Endodermal cell (in vitro differentiated cells): ENCODE data around the gene GAB3. TPM values are rescaled to one million over a fixed set of nuclear protein-coding genes. Genes with fewer than 3 reads are reported as not detected.

ENCODE experiments used
- DNase-seq: peaks from one replicate; pipeline ENCODE4 v3.0.0-alpha.2; 2017
- H3K27ac ChIP-seq: 2 replicates; pipeline ENCODE4 v1.5.1; 2013; ENCODE audit warnings: mild to moderate bottlenecking, low read depth, low read length, moderate library complexity
- H3K27me3 ChIP-seq: 2 replicates; pipeline ENCODE4 v1.6.1; 2013; ENCODE audit warnings: mild to moderate bottlenecking, low read length, moderate library complexity; ENCODE audit not compliant: insufficient read depth, control insufficient read depth, poor library complexity, severe bottlenecking
- H3K36me3 ChIP-seq: 2 replicates; pipeline ENCODE4 v1.7.0; 2013; ENCODE audit warnings: mild to moderate bottlenecking, low read length, moderate library complexity; ENCODE audit not compliant: control insufficient read depth, insufficient read depth
- H3K4me1 ChIP-seq: one replicate; pipeline ENCODE4 v1.7.0; 2013; ENCODE audit warnings: low read length; ENCODE audit not compliant: control insufficient read depth, insufficient read depth
- H3K4me3 ChIP-seq: 2 replicates; pipeline ENCODE4 v1.5.1; 2013; ENCODE audit warnings: mild to moderate bottlenecking, low read length, moderate library complexity
- H3K9ac ChIP-seq: 2 replicates; pipeline ENCODE4 v1.6.1; 2013; ENCODE audit warnings: mild to moderate bottlenecking, low read length, moderate library complexity; ENCODE audit not compliant: poor library complexity, severe bottlenecking; ENCODE audit errors: extremely low read depth
- H3K9me3 ChIP-seq: 2 replicates; pipeline ENCODE4 v1.6.1; 2013; ENCODE audit warnings: mild to moderate bottlenecking, low read length, moderate library complexity; ENCODE audit not compliant: control insufficient read depth
- H3K27ac Mint-ChIP-seq: 2 replicates; pipeline ENCODE4 v1.8.0; 2020; ENCODE audit warnings: mixed read lengths
- H3K27me3 Mint-ChIP-seq: 2 replicates; pipeline ENCODE4 v1.8.0; 2021; ENCODE audit warnings: mild to moderate bottlenecking, mixed read lengths; ENCODE audit not compliant: insufficient read depth
- H3K36me3 Mint-ChIP-seq: 2 replicates; pipeline ENCODE4 v1.8.0; 2020; ENCODE audit warnings: low read depth, mixed read lengths
- H3K4me1 Mint-ChIP-seq: 2 replicates; pipeline ENCODE4 v1.8.0; 2020; ENCODE audit warnings: mixed read lengths
- H3K4me3 Mint-ChIP-seq: 2 replicates; pipeline ENCODE4 v1.8.0; 2020; ENCODE audit warnings: mild to moderate bottlenecking, moderate library complexity, mixed read lengths
- H3K9me3 Mint-ChIP-seq: 2 replicates; pipeline ENCODE4 v1.8.0; 2020; ENCODE audit warnings: mild to moderate bottlenecking, mixed read lengths
- WGBS, 2 experiments: methylation state at CpG; one replicate each; pipeline versions ENCODE4 v1.1.5 to v1.1.7; 2013; ENCODE audit warnings: missing lambda C conversion rate in 2 of 2, mixed read lengths in 1 of 2; ENCODE audit not compliant: insufficient coverage in 1 of 2, insufficient read length in 1 of 2; 5-methylcytosine and 5-hydroxymethylcytosine counted together
- total RNA-seq, 2 donors: library from RNA; stranded (reverse); fragmentation: NEBNext Ultra II Directional in 1 of 2; extraction: Animal tissue kit (Norgen Biotek cat#: 25700) in 1 of 2; gene quantifications; 2 replicates in 1 of 2; 3 replicates in 1 of 2; pipeline ENCODE4 v1.2.1, GENCODE V29; 2021
- TF ChIP-seq, protein P1 (sequence below): fragments of 200-600 bp; sonication (generic); conservative IDR thresholded peaks from 2 replicates; pipeline ENCODE4 v1.5.0; 2021; ENCODE audit warnings: antibody characterized with exemption, mild to moderate bottlenecking

Gene GAB3
- total RNA-seq, 2 donors from 2014 or later = 0.13 to 0.55 TPM

DNA sequence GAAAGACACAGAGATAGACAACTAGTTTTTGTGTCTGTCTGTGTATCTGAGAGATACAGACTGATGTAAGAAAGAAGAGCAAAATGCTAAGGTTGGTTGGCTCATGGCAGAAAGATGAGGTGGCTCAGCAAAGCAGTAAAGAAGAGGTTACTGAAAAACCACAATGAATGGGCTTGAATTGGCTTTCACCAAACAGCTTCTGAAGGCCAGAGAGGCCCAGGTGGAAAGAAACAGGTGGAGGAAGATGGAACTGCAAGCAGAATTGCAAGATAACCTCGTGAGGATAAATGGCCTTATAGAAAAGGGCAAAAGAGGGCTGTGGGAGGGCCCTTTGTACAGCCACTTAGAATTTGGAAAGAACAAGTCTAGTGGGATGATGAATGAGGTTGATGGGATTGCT, 39.6 kb downstream of the GAB3 start:
- H3K9me3 Mint-ChIP-seq = peaks cover 38% of the 10 kb centered on the region
- Histone ChIP-seq H3K36me3 (no peaks in the 10 kb centered on the region), H3K9ac (no peak overlapping the region), H3K4me3 (no peak overlapping the region), H3K4me1 (no peaks in the 10 kb centered on the region), H3K27me3 (no peaks in the 10 kb centered on the region), H3K27ac (no peak overlapping the region), H3K9me3 (no peaks in the 10 kb centered on the region)
- no peaks in the 10 kb centered on the region for H3K36me3 Mint-ChIP-seq
- H3K4me1 Mint-ChIP-seq = no peaks in the 10 kb centered on the region
- no peak overlapping the region for H3K4me3 Mint-ChIP-seq
- TF ChIP-seq, protein P1, sequence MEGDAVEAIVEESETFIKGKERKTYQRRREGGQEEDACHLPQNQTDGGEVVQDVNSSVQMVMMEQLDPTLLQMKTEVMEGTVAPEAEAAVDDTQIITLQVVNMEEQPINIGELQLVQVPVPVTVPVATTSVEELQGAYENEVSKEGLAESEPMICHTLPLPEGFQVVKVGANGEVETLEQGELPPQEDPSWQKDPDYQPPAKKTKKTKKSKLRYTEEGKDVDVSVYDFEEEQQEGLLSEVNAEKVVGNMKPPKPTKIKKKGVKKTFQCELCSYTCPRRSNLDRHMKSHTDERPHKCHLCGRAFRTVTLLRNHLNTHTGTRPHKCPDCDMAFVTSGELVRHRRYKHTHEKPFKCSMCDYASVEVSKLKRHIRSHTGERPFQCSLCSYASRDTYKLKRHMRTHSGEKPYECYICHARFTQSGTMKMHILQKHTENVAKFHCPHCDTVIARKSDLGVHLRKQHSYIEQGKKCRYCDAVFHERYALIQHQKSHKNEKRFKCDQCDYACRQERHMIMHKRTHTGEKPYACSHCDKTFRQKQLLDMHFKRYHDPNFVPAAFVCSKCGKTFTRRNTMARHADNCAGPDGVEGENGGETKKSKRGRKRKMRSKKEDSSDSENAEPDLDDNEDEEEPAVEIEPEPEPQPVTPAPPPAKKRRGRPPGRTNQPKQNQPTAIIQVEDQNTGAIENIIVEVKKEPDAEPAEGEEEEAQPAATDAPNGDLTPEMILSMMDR = peak; percentile 29
- WGBS, 2 experiments = 71 to 88% methylated on average over 1 of the region's 1 CpG
- no peak for DNase-seq
- no peaks in the 10 kb centered on the region for H3K27me3 Mint-ChIP-seq
- H3K27ac Mint-ChIP-seq = no peak overlapping the region

DNA sequence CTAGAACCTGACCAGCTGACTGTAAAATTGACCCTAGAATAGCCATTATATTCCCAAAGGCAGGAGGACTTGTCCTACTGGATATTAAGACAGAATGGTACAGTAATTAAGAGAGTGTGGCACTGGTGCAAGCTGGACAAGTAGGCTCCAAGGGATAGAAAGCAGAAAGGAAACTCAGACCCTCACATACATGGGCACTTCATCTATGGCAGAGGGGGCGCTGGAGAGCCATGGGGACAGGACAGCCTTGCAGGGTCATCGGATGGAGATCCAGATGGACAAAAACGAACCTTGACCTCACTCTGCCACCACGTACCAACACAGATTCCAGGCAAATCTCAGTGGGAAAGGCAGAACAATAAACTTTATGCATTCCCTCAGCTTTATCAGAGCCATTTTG, 40.6 kb downstream of the GAB3 start:
- H3K36me3 Mint-ChIP-seq = no peaks in the 10 kb centered on the region
- peak; percentile 49 for DNase-seq
- Histone ChIP-seq H3K36me3 (no peaks in the 10 kb centered on the region), H3K27ac (no peak overlapping the region), H3K27me3 (no peaks in the 10 kb centered on the region), H3K4me3 (no peak overlapping the region), H3K9ac (no peak overlapping the region), H3K9me3 (no peaks in the 10 kb centered on the region), H3K4me1 (no peaks in the 10 kb centered on the region)
- H3K4me3 Mint-ChIP-seq = no peak overlapping the region
- no peaks in the 10 kb centered on the region for H3K4me1 Mint-ChIP-seq
- WGBS, 2 experiments = 73 to 96% methylated on average over 4 of the region's 4 CpGs
- H3K27me3 Mint-ChIP-seq = no peaks in the 10 kb centered on the region
- peaks cover 45% of the 10 kb centered on the region for H3K9me3 Mint-ChIP-seq
- H3K27ac Mint-ChIP-seq = no peak overlapping the region
- TF ChIP-seq, protein P1 = peak; percentile 54

DNA sequence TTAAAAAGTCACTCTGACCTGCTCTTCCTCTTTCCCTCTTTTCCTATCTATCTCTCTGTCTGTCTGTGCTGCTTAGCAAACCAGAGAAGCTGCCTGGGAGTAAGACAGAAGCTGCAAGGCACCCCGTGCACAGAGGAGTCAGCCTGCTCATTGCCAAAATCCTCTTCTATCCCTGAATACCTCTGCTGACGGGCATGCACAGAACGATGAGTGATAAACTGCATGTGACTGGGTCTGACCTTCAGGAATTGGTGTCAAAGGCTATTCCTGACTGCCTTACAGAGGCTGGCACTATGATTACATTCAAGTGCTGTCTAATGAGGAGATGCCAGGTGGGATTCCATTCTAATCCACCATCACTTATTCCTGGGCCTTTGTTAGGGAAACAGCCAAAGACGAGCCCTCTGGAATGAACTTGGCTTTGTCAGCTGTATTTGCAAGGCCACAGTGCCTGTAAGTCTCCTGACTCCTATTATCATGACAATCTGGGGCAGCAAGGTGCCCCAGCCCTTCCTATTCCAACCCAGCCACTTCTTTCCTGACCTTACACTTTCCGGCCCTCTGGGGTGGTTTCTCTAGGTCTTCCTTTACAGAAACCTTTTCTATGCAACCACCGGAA, 52.1 kb downstream of the GAB3 start:
- Histone ChIP-seq H3K9me3 (no peaks in the 10 kb centered on the region), H3K36me3 (no peaks in the 10 kb centered on the region), H3K27ac (no peak overlapping the region), H3K9ac (no peak overlapping the region), H3K27me3 (no peaks in the 10 kb centered on the region), H3K4me3 (no peak overlapping the region), H3K4me1 (no peaks in the 10 kb centered on the region)
- Mint-ChIP-seq H3K9me3 (peaks cover 51% of the 10 kb centered on the region), H3K4me3 (no peak overlapping the region), H3K27ac (no peak overlapping the region), H3K4me1 (no peaks in the 10 kb centered on the region), H3K27me3 (no peaks in the 10 kb centered on the region), H3K36me3 (no peaks in the 10 kb centered on the region)
- WGBS, 2 experiments = 40 to 75% methylated on average over 1 to 6 of the region's 6 CpGs
- DNase-seq = peak; percentile 43
- TF ChIP-seq, protein P1 = no peak
